Left renal cortex interstitium (tissue), 4 donors: ENCODE results near the gene CHMP4B. TPM values are rescaled to one million over a fixed set of nuclear protein-coding genes. Genes with fewer than 3 reads are reported as not detected.

Source experiments
- DNase-seq, 4 donors: peaks; one replicate each; pipeline ENCODE4 v3.0.0-alpha.2; 2013; ENCODE audit warnings: low read depth in 4 of 4, low spot score in 2 of 4, missing footprints in 1 of 4
- polyA plus RNA-seq, 4 donors: library from polyadenylated mRNA; unstranded; fragments of 120-200 nt; gene quantifications; one replicate each; pipeline ENCODE4 v1.2.1, GENCODE V29; 2013; ENCODE audit not compliant: insufficient read length in 4 of 4

Gene CHMP4B
- polyA plus RNA-seq, 4 donors = 95.2 to 116 (median 108) TPM

DNA sequence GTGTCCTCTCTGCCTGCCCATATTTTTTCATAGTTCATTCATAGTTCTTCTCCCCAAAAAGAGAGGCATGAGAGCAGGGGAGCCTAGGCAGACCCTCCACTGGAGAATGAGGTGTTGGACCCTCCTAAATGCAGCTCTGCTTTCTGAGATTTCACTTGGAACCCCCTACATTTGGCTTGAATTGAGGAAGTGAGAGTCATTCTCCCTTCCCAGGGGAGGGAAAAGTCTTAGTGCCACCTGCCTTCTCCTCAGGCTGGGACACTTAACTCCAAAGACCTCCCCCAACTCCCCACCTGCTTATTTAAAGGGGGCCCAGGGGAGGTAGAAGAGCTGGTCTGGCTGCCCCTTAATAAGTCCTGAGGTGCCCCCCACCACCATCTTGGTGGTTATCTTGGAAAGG lies 78.2 kb downstream of the CHMP4B start:
- no peak for DNase-seq

GRCh38 chr20:33890557-33890956 lies 79.4 kb downstream of the CHMP4B start:
- DNase-seq = no peak

GRCh38 chr20:33893314-33893713 lies 82.2 kb downstream of the CHMP4B start:
- DNase-seq = no peak

- DNase-seq = no peak
These were observed 83.7 kb downstream of the CHMP4B start for GRCh38 chr20:33894798-33895197.

GRCh38 chr20:33896509-33896908 lies 85.4 kb downstream of the CHMP4B start:
- DNase-seq = no peak

- DNase-seq = no peak
These were observed 86.3 kb downstream of the CHMP4B start for GRCh38 chr20:33897313-33897912.

DNA sequence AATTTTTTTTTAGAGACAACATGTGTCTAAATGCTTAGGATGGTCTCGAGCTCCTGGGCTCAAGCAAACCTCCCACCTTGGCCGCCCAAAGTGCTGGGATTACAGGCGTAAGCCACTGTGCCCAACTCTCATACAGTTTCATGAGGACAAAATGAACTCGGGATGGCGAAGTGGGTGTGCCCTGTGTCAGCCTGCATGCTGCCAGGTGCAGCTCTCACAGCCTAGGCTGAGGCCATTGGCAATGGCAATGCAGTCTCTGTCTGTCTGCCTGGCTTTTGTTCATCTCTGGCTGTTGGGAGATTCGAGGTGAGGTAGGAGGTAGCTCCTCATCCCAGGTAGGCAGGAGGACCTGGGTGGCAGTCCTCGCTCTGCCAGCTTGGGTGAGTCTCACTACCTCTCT lies 88.0 kb downstream of the CHMP4B start:
- no peak for DNase-seq

DNA sequence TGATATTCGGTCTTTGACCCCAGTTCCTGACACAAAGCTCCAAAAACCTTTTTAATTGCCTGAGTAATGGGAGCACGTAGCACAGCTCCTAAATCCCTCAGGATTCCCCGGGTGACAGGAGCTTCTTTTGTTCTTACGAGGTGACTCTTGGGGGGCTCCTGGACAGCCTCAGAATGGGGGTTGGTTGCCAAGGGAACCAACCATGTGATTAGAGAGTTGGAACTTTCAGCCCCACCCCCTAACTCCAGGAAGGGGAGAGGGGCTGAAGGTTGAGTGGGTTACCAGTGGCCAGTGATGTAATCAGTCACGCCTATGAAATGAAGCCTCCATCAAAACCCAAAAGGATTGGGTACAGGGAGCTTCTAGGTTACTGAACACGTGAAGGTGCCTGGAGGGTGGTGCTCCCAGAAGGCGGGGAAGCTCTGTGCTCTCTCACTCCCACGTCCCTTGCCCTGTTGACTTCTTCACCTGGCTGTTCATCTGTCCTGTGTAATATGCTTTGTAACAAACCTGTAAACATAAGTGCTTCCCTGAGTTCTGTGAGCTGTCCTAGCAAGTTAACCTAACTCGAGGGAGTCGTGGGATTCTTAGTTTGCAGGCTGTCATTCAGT lies 89.5 kb downstream of the CHMP4B start:
- no peak for DNase-seq

DNA sequence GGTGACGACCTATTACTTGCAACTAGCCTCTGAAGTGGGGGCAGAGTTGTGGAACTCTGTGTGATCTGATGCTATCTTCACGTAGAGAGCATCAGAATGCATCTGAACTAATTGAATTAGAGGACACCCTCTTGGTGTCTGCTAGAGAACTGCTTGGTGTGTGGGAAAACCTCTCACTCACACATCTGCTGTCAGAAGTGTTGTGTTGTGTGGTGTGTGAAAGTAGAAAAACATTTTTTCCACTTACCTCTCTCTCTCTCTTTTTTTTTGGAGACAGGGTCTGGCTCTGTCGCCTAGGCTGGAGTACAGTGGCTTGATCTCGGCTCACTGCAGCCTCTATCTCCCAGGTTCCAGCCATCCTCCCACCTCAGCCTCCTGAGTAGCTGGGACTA lies 90.0 kb downstream of the CHMP4B start:
- no peak for DNase-seq

DNA sequence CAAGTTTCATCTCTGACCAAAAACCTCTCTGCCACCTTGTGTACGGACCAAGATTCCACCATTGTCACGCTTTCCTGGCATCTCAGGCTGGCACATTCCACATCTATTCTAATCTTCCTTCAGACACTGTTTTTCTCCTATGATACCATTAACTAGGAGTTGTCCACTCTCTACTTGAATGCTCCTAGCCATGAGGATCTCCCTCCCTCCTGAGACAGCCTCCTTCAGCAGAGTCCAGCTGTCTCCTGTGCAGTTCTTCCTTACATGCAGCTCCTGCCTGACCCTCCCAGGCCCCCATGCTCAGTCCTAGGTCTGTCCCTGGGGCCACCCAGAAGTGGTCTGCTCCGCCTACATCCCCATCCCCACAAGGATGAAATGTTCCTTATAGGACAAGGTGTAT lies 90.9 kb downstream of the CHMP4B start:
- no peak for DNase-seq

Other genes with a start within 250 kb of the CHMP4B start
- gene C20orf144, start 149.0 kb upstream of the CHMP4B start, polyA plus RNA-seq = under 1 TPM; 0.11 to 0.46 (median 0.44) TPM
- under 1 TPM; 0.35 to 0.75 (median 0.55) TPM for gene ACTL10, start 144.4 kb upstream of the CHMP4B start, polyA plus RNA-seq
- 10 to 100 TPM; 15.2 to 23.0 (median 21.0) TPM for gene NECAB3, start 136.9 kb upstream of the CHMP4B start, polyA plus RNA-seq
- 10 to 100 TPM; 10.5 to 16.1 (median 13.7) TPM for gene E2F1, start 125.0 kb upstream of the CHMP4B start, polyA plus RNA-seq
- gene PXMP4, start 91.0 kb upstream of the CHMP4B start, polyA plus RNA-seq = 1 to 10 TPM; 8.3 to 9.8 (median 9.2) TPM
- 1 to 10 TPM; 2.4 to 5.0 (median 3.6) TPM for gene ZNF341, start 79.4 kb upstream of the CHMP4B start, polyA plus RNA-seq
- 100 to 1,000 TPM; 152 to 217 (median 178) TPM for gene RALY, start 182.6 kb downstream of the CHMP4B start, polyA plus RNA-seq